ENCODE results near the gene BTD.

The BTD gene

DNA sequence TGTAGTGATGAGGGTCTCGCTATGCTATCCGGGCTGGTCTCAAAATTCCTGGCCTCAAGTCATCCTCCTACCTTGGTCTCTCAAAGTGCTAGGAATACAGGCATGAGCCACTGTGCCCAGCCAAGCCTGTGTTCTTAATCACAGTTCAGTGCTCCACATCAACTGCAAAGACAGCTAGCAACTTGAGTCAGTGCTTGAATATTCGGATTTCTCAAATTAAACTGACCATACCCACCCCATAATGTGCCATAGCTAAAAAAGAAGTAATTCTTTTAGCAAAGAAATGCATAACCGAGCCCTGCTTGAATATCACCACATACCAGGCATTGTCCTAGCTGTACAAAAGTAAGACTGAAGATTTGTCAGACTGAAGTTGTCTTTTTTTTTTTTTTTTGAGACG, 89.2 kb downstream of the BTD start:
- Histone ChIP-seq H3F3A (ENCODE audit: insufficient read depth) (no peaks in the 10 kb centered on the region), H3K79me2 (ENCODE audit: insufficient read depth, low read length) (no peaks in the 10 kb centered on the region), H3K9me2 (replicated peaks; ENCODE audit: insufficient read depth, low read length) (no peaks in the 10 kb centered on the region), H3K36me3 (ENCODE audit: low read length) (peaks cover 30% of the 10 kb centered on the region), H3K4me3 (ENCODE audit: insufficient read depth, low read length, poor library complexity, severe bottlenecking) (no peak overlapping the region), H3K27me3 (ENCODE audit: low read length) (no peaks in the 10 kb centered on the region), H2AFZ (ENCODE audit: low read depth, low read length, severe bottlenecking) (no peak overlapping the region), H4K20me1 (ENCODE audit: low read depth, low read length) (no peaks in the 10 kb centered on the region), H3K4me2 (ENCODE audit: low read depth, low read length, poor library complexity, severe bottlenecking) (no peak overlapping the region), H3K27ac (ENCODE audit: low read depth, low read length) (no peak overlapping the region), H3K9me3 (ENCODE audit: insufficient read depth, low read length) (no peaks in the 10 kb centered on the region), H3K9ac (ENCODE audit: low read length) (no peak overlapping the region)
- TF ChIP-seq, protein P1, sequence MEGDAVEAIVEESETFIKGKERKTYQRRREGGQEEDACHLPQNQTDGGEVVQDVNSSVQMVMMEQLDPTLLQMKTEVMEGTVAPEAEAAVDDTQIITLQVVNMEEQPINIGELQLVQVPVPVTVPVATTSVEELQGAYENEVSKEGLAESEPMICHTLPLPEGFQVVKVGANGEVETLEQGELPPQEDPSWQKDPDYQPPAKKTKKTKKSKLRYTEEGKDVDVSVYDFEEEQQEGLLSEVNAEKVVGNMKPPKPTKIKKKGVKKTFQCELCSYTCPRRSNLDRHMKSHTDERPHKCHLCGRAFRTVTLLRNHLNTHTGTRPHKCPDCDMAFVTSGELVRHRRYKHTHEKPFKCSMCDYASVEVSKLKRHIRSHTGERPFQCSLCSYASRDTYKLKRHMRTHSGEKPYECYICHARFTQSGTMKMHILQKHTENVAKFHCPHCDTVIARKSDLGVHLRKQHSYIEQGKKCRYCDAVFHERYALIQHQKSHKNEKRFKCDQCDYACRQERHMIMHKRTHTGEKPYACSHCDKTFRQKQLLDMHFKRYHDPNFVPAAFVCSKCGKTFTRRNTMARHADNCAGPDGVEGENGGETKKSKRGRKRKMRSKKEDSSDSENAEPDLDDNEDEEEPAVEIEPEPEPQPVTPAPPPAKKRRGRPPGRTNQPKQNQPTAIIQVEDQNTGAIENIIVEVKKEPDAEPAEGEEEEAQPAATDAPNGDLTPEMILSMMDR (IDR thresholded peaks at IDR 0.05; ENCODE audit: insufficient read depth, low read length, poor library complexity, severe bottlenecking) = no peak
- no peak for TF ChIP-seq EZH2phosphoT487 (conservative IDR thresholded peaks at IDR 0.05; ENCODE audit: low read length)

DNA sequence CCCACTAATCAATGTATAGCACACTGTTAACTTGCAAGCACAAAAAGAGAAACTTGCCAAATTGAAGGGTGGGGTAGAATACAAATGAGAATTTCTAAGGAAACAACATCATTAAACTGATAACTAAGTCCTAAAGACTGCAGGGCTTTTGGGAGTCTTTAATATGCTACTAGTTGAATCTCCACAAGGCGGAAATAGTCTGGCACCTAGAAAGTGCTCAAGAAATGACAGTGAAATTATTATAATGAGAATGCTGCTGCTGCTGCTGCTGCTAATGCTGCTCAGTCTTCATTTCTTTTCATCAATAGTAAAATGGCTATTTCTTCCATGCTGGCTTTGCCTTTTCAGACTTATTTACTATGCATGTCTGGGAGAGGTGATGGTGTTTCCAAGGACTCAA, 91.8 kb downstream of the BTD start:
- Histone ChIP-seq H3K9me3 (ENCODE audit: insufficient read depth, low read length) (no peaks in the 10 kb centered on the region), H3K36me3 (ENCODE audit: low read length) (peaks cover 21% of the 10 kb centered on the region; the same call in 1 of the 2 replicates), H4K20me1 (ENCODE audit: low read depth, low read length) (no peaks in the 10 kb centered on the region), H3K9me2 (replicated peaks; ENCODE audit: insufficient read depth, low read length) (no peaks in the 10 kb centered on the region), H3K27me3 (ENCODE audit: low read length) (no peaks in the 10 kb centered on the region), H3K27ac (ENCODE audit: low read depth, low read length) (no peak overlapping the region), H3K4me2 (ENCODE audit: low read depth, low read length, poor library complexity, severe bottlenecking) (no peak overlapping the region), H2AFZ (ENCODE audit: low read depth, low read length, severe bottlenecking) (no peak overlapping the region), H3K79me2 (ENCODE audit: insufficient read depth, low read length) (no peaks in the 10 kb centered on the region), H3F3A (ENCODE audit: insufficient read depth) (no peaks in the 10 kb centered on the region), H3K4me3 (ENCODE audit: insufficient read depth, low read length, poor library complexity, severe bottlenecking) (no peak overlapping the region), H3K9ac (ENCODE audit: low read length) (no peak overlapping the region)
- TF ChIP-seq EZH2phosphoT487 (conservative IDR thresholded peaks at IDR 0.05; ENCODE audit: low read length) = no peak
- TF ChIP-seq, protein P1 (IDR thresholded peaks at IDR 0.05; ENCODE audit: insufficient read depth, low read length, poor library complexity, severe bottlenecking) = no peak

DNA sequence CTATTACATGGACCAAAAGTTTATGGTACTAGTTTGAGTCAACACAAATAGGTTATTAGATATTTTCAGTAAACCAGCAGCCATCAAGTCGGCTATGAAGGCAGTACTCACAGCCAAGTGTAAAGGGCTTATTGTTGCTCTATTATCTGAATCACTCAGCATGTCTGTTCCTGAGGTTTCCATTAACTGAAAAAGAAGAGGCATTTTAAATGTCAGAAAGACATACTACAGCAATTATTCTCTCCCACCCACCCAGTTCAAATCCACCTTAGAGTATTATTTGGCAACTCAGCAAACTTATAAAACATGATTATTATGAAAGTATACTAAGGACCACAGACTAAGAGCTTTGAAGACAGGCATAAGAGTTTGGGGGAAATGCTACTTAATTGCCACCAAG, 93.1 kb downstream of the BTD start:
- Histone ChIP-seq H2AFZ (ENCODE audit: low read depth, low read length, severe bottlenecking) (no peak overlapping the region), H3K79me2 (ENCODE audit: insufficient read depth, low read length) (no peaks in the 10 kb centered on the region), H3K9ac (ENCODE audit: low read length) (no peak overlapping the region), H4K20me1 (ENCODE audit: low read depth, low read length) (no peaks in the 10 kb centered on the region), H3K9me3 (ENCODE audit: insufficient read depth, low read length) (no peaks in the 10 kb centered on the region), H3K36me3 (ENCODE audit: low read length) (peaks cover 13% of the 10 kb centered on the region; the same call in 1 of the 2 replicates), H3K27ac (ENCODE audit: low read depth, low read length) (no peak overlapping the region), H3K9me2 (replicated peaks; ENCODE audit: insufficient read depth, low read length) (no peaks in the 10 kb centered on the region), H3K4me2 (ENCODE audit: low read depth, low read length, poor library complexity, severe bottlenecking) (no peak overlapping the region), H3F3A (ENCODE audit: insufficient read depth) (no peaks in the 10 kb centered on the region), H3K27me3 (ENCODE audit: low read length) (no peaks in the 10 kb centered on the region), H3K4me3 (ENCODE audit: insufficient read depth, low read length, poor library complexity, severe bottlenecking) (no peak overlapping the region)
- TF ChIP-seq EZH2phosphoT487 (conservative IDR thresholded peaks at IDR 0.05; ENCODE audit: low read length) = no peak
